SK-N-SH treated with all-trans-retinoic acid at 6 μM for 48 hours (cell line): Measurements from ENCODE around the gene PRKRIP1.
A peak's percentile ranks its signal among the peaks of the same experiment; 100 is the strongest.

Experiments
- ARNTL ChIP-seq: fragments of 450-650 bp; formaldehyde crosslinking; IDR thresholded peaks from 2 replicates; pipeline ENCODE4 v1.5.0; 2020; ENCODE audit warnings: low read depth, mild to moderate bottlenecking, moderate library complexity, borderline replicate concordance
- BACH2 ChIP-seq: fragments of 250-450 bp; sonication (Bioruptor Pico); IDR thresholded peaks from 2 replicates; pipeline ENCODE4 v1.9.0; 2021; ENCODE audit warnings: mild to moderate bottlenecking, borderline replicate concordance
- CSDC2 ChIP-seq: fragments of 250-450 bp; sonication (Bioruptor Pico); IDR thresholded peaks from 2 replicates; pipeline ENCODE4 v1.5.0; 2020; ENCODE audit warnings: mild to moderate bottlenecking, moderate library complexity
- ESRRG ChIP-seq: fragments of 250-450 bp; sonication (Bioruptor Pico); IDR thresholded peaks from 2 replicates; pipeline ENCODE4 v1.6.1; 2021; ENCODE audit warnings: mild to moderate bottlenecking
- PPARA ChIP-seq: fragments of 250-450 bp; sonication (Bioruptor Pico); IDR thresholded peaks from 2 replicates; pipeline ENCODE4 v1.5.0; 2020; ENCODE audit warnings: mild to moderate bottlenecking, borderline replicate concordance
- RARB ChIP-seq: fragments of 250-450 bp; sonication (Bioruptor Pico); IDR thresholded peaks from 2 replicates; pipeline ENCODE4 v1.8.0; 2021; ENCODE audit warnings: mild to moderate bottlenecking, moderate library complexity
- ZFP3 ChIP-seq: fragments of 250-450 bp; sonication (Bioruptor Pico); IDR thresholded peaks from 2 replicates; pipeline ENCODE4 v1.5.0; 2020; ENCODE audit warnings: mild to moderate bottlenecking, moderate library complexity
- ZFP30 ChIP-seq: fragments of 450-650 bp; formaldehyde crosslinking; IDR thresholded peaks from 2 replicates; pipeline ENCODE4 v1.5.0; 2022; ENCODE audit warnings: mild to moderate bottlenecking, moderate library complexity
- ZNF565 ChIP-seq: fragments of 450-650 bp; formaldehyde crosslinking; conservative IDR thresholded peaks from 2 replicates; pipeline ENCODE4 v1.5.0; 2020; ENCODE audit warnings: low read depth, mild to moderate bottlenecking, moderate library complexity
- ZNF70 ChIP-seq: fragments of 450-650 bp; formaldehyde crosslinking; IDR thresholded peaks from 2 replicates; pipeline ENCODE4 v1.5.0; 2020; ENCODE audit warnings: mild to moderate bottlenecking, moderate library complexity
- TF ChIP-seq, protein P1 (sequence below): fragments of 250-450 bp; sonication (Bioruptor Pico); IDR thresholded peaks from 2 replicates; pipeline ENCODE4 v1.5.1; 2020; ENCODE audit warnings: low read depth, mild to moderate bottlenecking, moderate library complexity
- TF ChIP-seq, protein P2 (sequence below): fragments of 250-450 bp; sonication (Bioruptor Pico); IDR thresholded peaks from 2 replicates; pipeline ENCODE4 v1.8.0; 2020; ENCODE audit warnings: mild to moderate bottlenecking, moderate library complexity, borderline replicate concordance
- TF ChIP-seq, protein P3 (sequence below): fragments of 250-450 bp; sonication (Bioruptor Pico); IDR thresholded peaks from 2 replicates; pipeline ENCODE4 v1.5.1; 2021; ENCODE audit warnings: mild to moderate bottlenecking, moderate library complexity

DNA sequence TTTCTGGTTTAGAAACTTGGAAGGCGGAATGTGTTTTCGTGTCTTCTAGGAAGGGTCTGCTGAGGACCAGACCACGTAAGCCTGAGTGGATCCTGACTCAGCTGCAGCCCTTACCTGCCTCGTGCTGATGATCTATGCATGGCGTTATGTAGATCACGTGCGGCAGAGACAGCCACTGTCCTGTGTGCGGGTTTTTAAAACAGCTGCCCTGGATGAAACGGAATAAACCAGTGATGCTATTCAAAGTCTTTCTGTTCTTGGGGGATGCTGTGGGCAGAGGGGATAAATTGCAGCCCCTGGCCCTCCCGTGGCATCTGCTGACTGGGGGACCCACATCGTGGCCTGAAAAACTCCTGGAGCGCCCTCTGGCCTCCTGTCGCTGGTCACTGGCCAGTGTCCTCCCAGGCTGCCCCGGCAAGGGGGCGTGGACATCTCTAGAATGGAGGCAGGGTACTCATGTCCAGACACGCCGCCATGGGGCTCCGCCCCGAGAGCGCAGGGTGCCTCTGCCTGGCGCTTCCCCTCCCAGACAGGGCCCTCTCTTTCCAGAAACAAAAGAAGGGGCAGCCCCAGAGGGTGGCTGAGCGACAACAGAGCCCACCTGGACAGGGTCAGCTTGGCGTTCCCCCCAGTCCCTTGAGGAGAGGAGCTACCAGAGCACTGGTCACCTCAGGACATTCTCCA lies 55.4 kb downstream of the PRKRIP1 start:
- TF ChIP-seq ZFP30 (no peak), ZNF565 (no peak), BACH2 (CRISPR knock-in tag) (no peak), RARB (CRISPR knock-in tag) (no peak), ESRRG (CRISPR knock-in tag) (no peak), CSDC2 (CRISPR knock-in tag) (no peak), ZNF70 (CRISPR knock-in tag) (no peak), PPARA (no peak), ARNTL (CRISPR knock-in tag) (no peak), ZFP3 (peak; percentile 32; the same call in 1 of the 2 replicates)
- TF ChIP-seq, protein P1, sequence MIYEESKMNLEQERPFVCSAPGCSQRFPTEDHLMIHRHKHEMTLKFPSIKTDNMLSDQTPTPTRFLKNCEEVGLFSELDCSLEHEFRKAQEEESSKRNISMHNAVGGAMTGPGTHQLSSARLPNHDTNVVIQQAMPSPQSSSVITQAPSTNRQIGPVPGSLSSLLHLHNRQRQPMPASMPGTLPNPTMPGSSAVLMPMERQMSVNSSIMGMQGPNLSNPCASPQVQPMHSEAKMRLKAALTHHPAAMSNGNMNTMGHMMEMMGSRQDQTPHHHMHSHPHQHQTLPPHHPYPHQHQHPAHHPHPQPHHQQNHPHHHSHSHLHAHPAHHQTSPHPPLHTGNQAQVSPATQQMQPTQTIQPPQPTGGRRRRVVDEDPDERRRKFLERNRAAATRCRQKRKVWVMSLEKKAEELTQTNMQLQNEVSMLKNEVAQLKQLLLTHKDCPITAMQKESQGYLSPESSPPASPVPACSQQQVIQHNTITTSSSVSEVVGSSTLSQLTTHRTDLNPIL (CRISPR knock-in tag), result no peak
- TF ChIP-seq, protein P2, sequence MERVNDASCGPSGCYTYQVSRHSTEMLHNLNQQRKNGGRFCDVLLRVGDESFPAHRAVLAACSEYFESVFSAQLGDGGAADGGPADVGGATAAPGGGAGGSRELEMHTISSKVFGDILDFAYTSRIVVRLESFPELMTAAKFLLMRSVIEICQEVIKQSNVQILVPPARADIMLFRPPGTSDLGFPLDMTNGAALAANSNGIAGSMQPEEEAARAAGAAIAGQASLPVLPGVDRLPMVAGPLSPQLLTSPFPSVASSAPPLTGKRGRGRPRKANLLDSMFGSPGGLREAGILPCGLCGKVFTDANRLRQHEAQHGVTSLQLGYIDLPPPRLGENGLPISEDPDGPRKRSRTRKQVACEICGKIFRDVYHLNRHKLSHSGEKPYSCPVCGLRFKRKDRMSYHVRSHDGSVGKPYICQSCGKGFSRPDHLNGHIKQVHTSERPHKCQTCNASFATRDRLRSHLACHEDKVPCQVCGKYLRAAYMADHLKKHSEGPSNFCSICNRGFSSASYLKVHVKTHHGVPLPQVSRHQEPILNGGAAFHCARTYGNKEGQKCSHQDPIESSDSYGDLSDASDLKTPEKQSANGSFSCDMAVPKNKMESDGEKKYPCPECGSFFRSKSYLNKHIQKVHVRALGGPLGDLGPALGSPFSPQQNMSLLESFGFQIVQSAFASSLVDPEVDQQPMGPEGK (CRISPR knock-in tag), result no peak
- TF ChIP-seq, protein P3, sequence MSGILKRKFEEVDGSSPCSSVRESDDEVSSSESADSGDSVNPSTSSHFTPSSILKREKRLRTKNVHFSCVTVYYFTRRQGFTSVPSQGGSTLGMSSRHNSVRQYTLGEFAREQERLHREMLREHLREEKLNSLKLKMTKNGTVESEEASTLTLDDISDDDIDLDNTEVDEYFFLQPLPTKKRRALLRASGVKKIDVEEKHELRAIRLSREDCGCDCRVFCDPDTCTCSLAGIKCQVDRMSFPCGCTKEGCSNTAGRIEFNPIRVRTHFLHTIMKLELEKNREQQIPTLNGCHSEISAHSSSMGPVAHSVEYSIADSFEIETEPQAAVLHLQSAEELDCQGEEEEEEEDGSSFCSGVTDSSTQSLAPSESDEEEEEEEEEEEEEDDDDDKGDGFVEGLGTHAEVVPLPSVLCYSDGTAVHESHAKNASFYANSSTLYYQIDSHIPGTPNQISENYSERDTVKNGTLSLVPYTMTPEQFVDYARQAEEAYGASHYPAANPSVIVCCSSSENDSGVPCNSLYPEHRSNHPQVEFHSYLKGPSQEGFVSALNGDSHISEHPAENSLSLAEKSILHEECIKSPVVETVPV (CRISPR knock-in tag), result no peak
